Measurements from ENCODE around the gene GALNT14.

The GALNT14 gene

GRCh38 chr2:31150120-31150670 lies 12.0 kb upstream of the GALNT14 start:
- ATAC-seq = no peak
- no peak for TF ChIP-seq TCF4 (CRISPR knock-in tag; IDR thresholded peaks at IDR 0.05; ENCODE audit: borderline replicate concordance)
- TF ChIP-seq, protein P1, sequence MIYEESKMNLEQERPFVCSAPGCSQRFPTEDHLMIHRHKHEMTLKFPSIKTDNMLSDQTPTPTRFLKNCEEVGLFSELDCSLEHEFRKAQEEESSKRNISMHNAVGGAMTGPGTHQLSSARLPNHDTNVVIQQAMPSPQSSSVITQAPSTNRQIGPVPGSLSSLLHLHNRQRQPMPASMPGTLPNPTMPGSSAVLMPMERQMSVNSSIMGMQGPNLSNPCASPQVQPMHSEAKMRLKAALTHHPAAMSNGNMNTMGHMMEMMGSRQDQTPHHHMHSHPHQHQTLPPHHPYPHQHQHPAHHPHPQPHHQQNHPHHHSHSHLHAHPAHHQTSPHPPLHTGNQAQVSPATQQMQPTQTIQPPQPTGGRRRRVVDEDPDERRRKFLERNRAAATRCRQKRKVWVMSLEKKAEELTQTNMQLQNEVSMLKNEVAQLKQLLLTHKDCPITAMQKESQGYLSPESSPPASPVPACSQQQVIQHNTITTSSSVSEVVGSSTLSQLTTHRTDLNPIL (CRISPR knock-in tag; IDR thresholded peaks at IDR 0.05; ENCODE audit: low read depth) = no peak
- no peak for TF ChIP-seq ESRRG (CRISPR knock-in tag; IDR thresholded peaks at IDR 0.05)
- TF ChIP-seq PPARA (CRISPR knock-in tag; IDR thresholded peaks at IDR 0.05; ENCODE audit: borderline replicate concordance) = no peak
- TF ChIP-seq POU6F1 (CRISPR knock-in tag; IDR thresholded peaks at IDR 0.05; ENCODE audit: borderline replicate concordance, low read depth) = no peak
- TF ChIP-seq OSR1 (CRISPR knock-in tag; IDR thresholded peaks at IDR 0.05) = no peak
- no peak for TF ChIP-seq ZFP3 (CRISPR knock-in tag; IDR thresholded peaks at IDR 0.05)
- no peak for TF ChIP-seq GLIS3 (CRISPR knock-in tag; IDR thresholded peaks at IDR 0.05)
- TF ChIP-seq, protein P2, sequence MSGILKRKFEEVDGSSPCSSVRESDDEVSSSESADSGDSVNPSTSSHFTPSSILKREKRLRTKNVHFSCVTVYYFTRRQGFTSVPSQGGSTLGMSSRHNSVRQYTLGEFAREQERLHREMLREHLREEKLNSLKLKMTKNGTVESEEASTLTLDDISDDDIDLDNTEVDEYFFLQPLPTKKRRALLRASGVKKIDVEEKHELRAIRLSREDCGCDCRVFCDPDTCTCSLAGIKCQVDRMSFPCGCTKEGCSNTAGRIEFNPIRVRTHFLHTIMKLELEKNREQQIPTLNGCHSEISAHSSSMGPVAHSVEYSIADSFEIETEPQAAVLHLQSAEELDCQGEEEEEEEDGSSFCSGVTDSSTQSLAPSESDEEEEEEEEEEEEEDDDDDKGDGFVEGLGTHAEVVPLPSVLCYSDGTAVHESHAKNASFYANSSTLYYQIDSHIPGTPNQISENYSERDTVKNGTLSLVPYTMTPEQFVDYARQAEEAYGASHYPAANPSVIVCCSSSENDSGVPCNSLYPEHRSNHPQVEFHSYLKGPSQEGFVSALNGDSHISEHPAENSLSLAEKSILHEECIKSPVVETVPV (CRISPR knock-in tag; IDR thresholded peaks at IDR 0.05) = no peak
- TF ChIP-seq ZNF565 (CRISPR knock-in tag; conservative IDR thresholded peaks at IDR 0.05; ENCODE audit: low read depth) = no peak

DNA sequence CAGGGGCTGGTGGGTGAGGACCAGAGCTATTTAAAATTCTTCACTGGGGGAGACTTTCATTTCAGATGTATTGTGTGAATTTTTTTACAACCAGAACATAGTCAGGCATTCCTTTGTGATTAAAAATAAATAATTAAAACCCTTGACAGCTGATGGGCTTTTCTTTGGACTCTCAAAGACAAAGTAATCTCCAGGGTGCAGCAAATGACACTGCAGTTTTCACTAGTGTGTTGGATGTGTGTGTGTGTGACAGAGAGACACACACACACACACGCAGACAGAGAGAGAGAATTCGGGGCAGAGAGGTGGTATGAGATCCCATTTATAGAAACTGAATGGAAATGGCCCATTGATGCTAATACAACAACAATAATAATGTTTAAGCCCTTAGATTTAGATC lies 10.3 kb upstream of the GALNT14 start:
- TF ChIP-seq ZFP3 (CRISPR knock-in tag; IDR thresholded peaks at IDR 0.05) (no peak), POU6F1 (CRISPR knock-in tag; IDR thresholded peaks at IDR 0.05; ENCODE audit: borderline replicate concordance, low read depth) (no peak), ZC3H10 (CRISPR knock-in tag; IDR thresholded peaks at IDR 0.05) (no peak), GLIS3 (CRISPR knock-in tag; IDR thresholded peaks at IDR 0.05) (no peak), ARNTL (CRISPR knock-in tag; IDR thresholded peaks at IDR 0.05; ENCODE audit: borderline replicate concordance, low read depth) (no peak)
- TF ChIP-seq, protein P1 (CRISPR knock-in tag; IDR thresholded peaks at IDR 0.05; ENCODE audit: low read depth) = no peak
- ATAC-seq = no peak

DNA sequence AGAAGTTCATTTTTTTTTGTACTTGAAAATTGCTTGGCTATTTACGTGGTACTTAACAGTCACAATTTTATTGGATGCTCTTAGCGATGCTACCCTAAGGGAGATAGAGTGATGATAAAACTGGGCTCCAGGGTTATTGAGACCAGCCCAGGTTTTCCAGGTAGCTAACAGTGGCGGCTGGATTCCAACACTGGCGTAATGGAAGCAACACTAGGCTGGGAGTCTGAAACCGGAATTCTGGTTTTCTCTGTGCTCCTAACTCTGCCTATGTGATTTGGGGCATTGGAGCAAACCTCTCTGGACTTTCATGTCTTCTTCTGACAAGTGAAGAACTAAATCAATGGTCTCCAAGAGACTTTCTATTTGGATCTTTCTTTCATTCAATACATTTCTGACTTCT lies 9.4 kb upstream of the GALNT14 start:
- ATAC-seq = no peak
- TF ChIP-seq ZNF565 (CRISPR knock-in tag; conservative IDR thresholded peaks at IDR 0.05; ENCODE audit: low read depth) (no peak), ARNTL (CRISPR knock-in tag; IDR thresholded peaks at IDR 0.05; ENCODE audit: borderline replicate concordance, low read depth) (no peak), ESRRG (CRISPR knock-in tag; IDR thresholded peaks at IDR 0.05) (no peak), BACH2 (CRISPR knock-in tag; IDR thresholded peaks at IDR 0.05; ENCODE audit: borderline replicate concordance) (no peak), ZC3H10 (CRISPR knock-in tag; IDR thresholded peaks at IDR 0.05) (no peak), GLIS3 (CRISPR knock-in tag; IDR thresholded peaks at IDR 0.05) (no peak), ZNF8 (CRISPR knock-in tag; IDR thresholded peaks at IDR 0.05) (no peak), ZNF70 (CRISPR knock-in tag; IDR thresholded peaks at IDR 0.05) (no peak), TCF4 (CRISPR knock-in tag; IDR thresholded peaks at IDR 0.05; ENCODE audit: borderline replicate concordance) (no peak)
- TF ChIP-seq, protein P1 (CRISPR knock-in tag; IDR thresholded peaks at IDR 0.05; ENCODE audit: low read depth) = no peak

GRCh38 chr2:31142110-31142509 lies 3.9 kb upstream of the GALNT14 start:
- ATAC-seq = no peak
- TF ChIP-seq ZC3H10 (CRISPR knock-in tag; IDR thresholded peaks at IDR 0.05) (no peak), ISL1 (CRISPR knock-in tag; IDR thresholded peaks at IDR 0.05) (no peak), TOX (CRISPR knock-in tag; IDR thresholded peaks at IDR 0.05; ENCODE audit: borderline replicate concordance) (no peak), POU6F1 (CRISPR knock-in tag; IDR thresholded peaks at IDR 0.05; ENCODE audit: borderline replicate concordance, low read depth) (no peak), ARNTL (CRISPR knock-in tag; IDR thresholded peaks at IDR 0.05; ENCODE audit: borderline replicate concordance, low read depth) (no peak), TCF4 (CRISPR knock-in tag; IDR thresholded peaks at IDR 0.05; ENCODE audit: borderline replicate concordance) (no peak), SNAI2 (CRISPR knock-in tag; IDR thresholded peaks at IDR 0.05) (no peak)
